KMS-11 (cell line): ENCODE measurements around the gene TMEM186.

ENCODE experiments used
- H2AFZ ChIP-seq: fragments of 200-600 bp; sonication (generic); 2 replicates; pipeline ENCODE4 v1.6.1; 2016; ENCODE audit warnings: antibody characterized with exemption, mixed run types, low read depth
- H3K27ac ChIP-seq: fragments of 200-600 bp; sonication (generic); 2 replicates; pipeline ENCODE4 v1.6.1; 2016; ENCODE audit warnings: mild to moderate bottlenecking, mixed run types
- H3K27me3 ChIP-seq: fragments of 200-600 bp; sonication (generic); 2 replicates; pipeline ENCODE4 v1.6.1; 2017; ENCODE audit warnings: mild to moderate bottlenecking, low read depth, mixed run types, moderate library complexity; ENCODE audit not compliant: insufficient read depth
- H3K36me3 ChIP-seq: fragments of 200-600 bp; sonication (generic); 2 replicates; pipeline ENCODE4 v1.6.1; 2017; ENCODE audit warnings: mild to moderate bottlenecking, mixed run types; ENCODE audit not compliant: insufficient read depth
- H3K4me1 ChIP-seq: fragments of 200-600 bp; sonication (generic); 2 replicates; pipeline ENCODE4 v1.6.1; 2016; ENCODE audit warnings: mild to moderate bottlenecking, low read depth, mixed run types; ENCODE audit not compliant: poor library complexity, severe bottlenecking
- H3K4me2 ChIP-seq: fragments of 200-600 bp; sonication (generic); 2 replicates; pipeline ENCODE4 v1.7.0; 2016; ENCODE audit warnings: mild to moderate bottlenecking, mixed run types
- H3K4me3 ChIP-seq: fragments of 200-600 bp; sonication (generic); IDR thresholded peaks from 2 replicates; pipeline ENCODE4 v1.6.1; 2017; ENCODE audit warnings: low read depth, low read length, mixed read lengths; ENCODE audit not compliant: insufficient read depth
- H3K79me2 ChIP-seq: fragments of 200-600 bp; sonication (generic); 2 replicates; pipeline ENCODE4 v1.6.1; 2016; ENCODE audit warnings: low read depth, mixed run types; ENCODE audit not compliant: insufficient read depth
- H3K9ac ChIP-seq: fragments of 200-600 bp; sonication (generic); 2 replicates; pipeline ENCODE4 v1.6.1; 2016; ENCODE audit warnings: mild to moderate bottlenecking, mixed run types
- H4K20me1 ChIP-seq: fragments of 200-600 bp; sonication (generic); 2 replicates; pipeline ENCODE4 v1.6.1; 2016; ENCODE audit warnings: mild to moderate bottlenecking, mixed run types; ENCODE audit not compliant: insufficient read depth
- TF ChIP-seq, protein P1 (sequence below): fragments of 200-600 bp; sonication (generic); conservative IDR thresholded peaks from 2 replicates; pipeline ENCODE4 v1.6.1; 2017; ENCODE audit warnings: low read depth, mild to moderate bottlenecking, antibody characterized with exemption, low read length, moderate library complexity, mixed read lengths

The TMEM186 gene

DNA sequence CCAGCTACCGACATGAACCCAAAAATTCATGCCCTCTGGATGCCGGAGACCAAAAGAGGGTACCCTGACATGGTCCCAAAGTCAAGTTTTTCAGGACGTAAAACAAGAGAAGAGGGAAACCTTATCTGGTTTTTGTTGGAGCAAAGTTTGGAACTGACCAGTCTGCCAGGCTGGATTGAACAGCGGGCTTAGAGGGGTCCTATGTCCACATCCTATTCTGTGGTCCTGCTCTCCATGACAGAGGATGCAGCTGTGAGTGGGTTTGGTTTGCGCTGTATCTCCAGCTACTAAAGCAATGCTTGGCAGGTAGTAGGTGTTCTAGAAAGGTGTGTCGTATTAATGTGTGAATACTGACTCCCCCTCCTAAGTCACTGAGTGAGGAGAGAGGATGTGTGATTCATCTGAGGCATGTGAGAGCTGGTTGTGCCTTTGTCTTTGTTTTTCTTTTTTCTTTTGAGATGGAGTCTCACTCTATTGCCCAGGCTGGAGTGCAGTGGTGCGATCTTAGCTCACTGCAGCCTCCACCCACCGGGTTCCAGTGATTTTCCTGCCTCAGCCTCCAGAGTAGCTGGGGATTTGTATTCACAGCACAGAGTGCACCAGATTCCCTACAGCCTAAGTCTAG is 31.2 kb upstream of the TMEM186 start:
- Histone ChIP-seq H3K9ac (no peak overlapping the region), H2AFZ (no peak overlapping the region), H3K27ac (no peak overlapping the region), H3K4me3 (no peak overlapping the region), H4K20me1 (no peaks in the 10 kb centered on the region), H3K36me3 (peaks cover 10% of the 10 kb centered on the region; the same call in 1 of the 2 replicates), H3K4me1 (no peaks in the 10 kb centered on the region), H3K79me2 (peaks cover 24% of the 10 kb centered on the region; the same call in 1 of the 2 replicates), H3K4me2 (no peak overlapping the region), H3K27me3 (no peaks in the 10 kb centered on the region)
- TF ChIP-seq, protein P1, sequence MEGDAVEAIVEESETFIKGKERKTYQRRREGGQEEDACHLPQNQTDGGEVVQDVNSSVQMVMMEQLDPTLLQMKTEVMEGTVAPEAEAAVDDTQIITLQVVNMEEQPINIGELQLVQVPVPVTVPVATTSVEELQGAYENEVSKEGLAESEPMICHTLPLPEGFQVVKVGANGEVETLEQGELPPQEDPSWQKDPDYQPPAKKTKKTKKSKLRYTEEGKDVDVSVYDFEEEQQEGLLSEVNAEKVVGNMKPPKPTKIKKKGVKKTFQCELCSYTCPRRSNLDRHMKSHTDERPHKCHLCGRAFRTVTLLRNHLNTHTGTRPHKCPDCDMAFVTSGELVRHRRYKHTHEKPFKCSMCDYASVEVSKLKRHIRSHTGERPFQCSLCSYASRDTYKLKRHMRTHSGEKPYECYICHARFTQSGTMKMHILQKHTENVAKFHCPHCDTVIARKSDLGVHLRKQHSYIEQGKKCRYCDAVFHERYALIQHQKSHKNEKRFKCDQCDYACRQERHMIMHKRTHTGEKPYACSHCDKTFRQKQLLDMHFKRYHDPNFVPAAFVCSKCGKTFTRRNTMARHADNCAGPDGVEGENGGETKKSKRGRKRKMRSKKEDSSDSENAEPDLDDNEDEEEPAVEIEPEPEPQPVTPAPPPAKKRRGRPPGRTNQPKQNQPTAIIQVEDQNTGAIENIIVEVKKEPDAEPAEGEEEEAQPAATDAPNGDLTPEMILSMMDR: no peak

DNA sequence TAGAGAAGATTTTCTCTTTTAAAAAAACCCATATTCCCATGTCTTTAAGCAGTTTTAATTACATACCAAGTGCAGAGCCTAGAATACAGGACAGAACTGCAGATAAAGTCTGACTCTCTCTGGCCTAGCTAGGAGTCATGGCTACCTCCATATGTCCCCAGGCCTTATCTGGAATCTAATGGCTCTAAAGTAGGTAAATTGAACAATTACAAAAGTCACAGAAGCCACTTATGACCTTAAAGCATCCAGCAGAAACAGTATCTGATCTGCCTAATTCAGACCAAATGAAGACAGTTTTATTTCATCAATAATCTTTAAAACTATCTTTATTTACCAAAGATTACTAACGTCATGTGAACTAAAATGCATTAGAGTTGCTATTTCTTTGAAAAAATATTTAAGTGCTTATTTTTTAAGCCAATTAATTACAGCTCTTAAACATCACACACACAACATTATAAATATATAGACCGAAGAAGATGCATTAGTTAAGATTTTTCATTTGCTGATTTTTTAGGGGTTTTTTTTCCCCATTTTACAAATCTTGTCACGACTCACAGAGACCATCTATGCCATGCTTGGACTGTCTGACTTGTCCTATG is 28.9 kb upstream of the TMEM186 start:
- H3K79me2 ChIP-seq: peaks cover 14% of the 10 kb centered on the region; the same call in 1 of the 2 replicates
- no peaks in the 10 kb centered on the region for H3K4me1 ChIP-seq
- H4K20me1 ChIP-seq: no peaks in the 10 kb centered on the region
- no peak overlapping the region for H3K4me3 ChIP-seq
- H3K27ac ChIP-seq: no peak overlapping the region
- no peak overlapping the region for H2AFZ ChIP-seq
- H3K9ac ChIP-seq: no peak overlapping the region
- H3K27me3 ChIP-seq: no peaks in the 10 kb centered on the region
- TF ChIP-seq, protein P1: no peak
- no peak overlapping the region for H3K4me2 ChIP-seq
- peaks cover 4% of the 10 kb centered on the region; the same call in 1 of the 2 replicates for H3K36me3 ChIP-seq

DNA sequence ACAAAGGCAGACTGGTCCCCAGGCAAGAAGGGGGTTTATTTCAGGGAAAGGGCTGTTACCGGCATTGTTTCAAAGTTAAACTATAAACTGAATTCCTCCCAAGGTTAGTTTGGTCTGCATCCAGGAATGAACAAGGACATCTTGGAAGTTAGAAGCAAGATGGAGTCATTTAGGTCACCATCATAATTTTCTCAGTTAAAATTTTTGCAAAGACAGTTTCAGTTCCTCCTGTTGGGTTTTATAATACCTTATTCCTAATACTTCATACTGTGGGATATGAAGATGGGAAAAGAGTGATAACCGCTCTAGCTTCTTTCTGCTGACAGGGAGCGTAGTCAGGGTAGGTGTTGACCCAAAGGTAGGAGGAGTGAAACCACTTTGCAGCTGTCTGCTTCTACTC is 25.0 kb upstream of the TMEM186 start:
- H2AFZ ChIP-seq: no peak overlapping the region
- peaks cover 2% of the 10 kb centered on the region for H3K4me1 ChIP-seq
- no peaks in the 10 kb centered on the region for H3K27me3 ChIP-seq
- H3K36me3 ChIP-seq: no peaks in the 10 kb centered on the region; the same call in 1 of the 2 replicates
- H3K4me3 ChIP-seq: no peak overlapping the region
- no peak overlapping the region for H3K4me2 ChIP-seq
- H3K27ac ChIP-seq: no peak overlapping the region
- no peaks in the 10 kb centered on the region for H4K20me1 ChIP-seq
- no peaks in the 10 kb centered on the region for H3K79me2 ChIP-seq
- TF ChIP-seq, protein P1: no peak
- H3K9ac ChIP-seq: no peak overlapping the region

DNA sequence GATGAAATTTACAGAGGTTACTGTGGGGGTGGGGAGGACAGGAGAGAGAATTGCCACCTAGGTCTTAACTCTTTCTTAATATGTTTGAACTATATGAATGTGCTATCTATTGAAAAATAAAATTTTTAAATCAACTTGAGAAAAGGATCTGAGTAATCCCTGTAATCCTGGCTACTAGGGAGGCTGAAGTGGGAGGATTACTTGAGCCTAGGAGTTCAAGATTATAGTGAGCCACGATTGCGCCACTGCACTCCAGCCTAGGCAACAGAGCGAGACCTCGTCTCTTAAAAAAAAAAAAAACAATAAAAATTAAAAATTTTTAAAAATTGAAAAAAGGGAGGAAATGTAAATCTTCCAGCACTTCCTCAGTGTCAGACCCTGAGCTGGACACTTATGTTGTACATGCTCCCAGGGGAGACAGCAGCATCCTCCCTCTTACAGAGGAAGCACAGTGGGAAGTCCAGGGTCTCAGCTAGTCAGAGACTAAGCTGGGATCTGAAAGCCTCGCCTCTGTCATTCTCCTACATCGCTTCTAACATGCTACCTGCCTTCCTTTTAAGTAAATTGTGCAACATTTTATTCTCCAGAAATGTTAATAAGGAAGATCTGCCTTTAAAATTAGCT is 22.1 kb upstream of the TMEM186 start:
- H3K27me3 ChIP-seq: no peaks in the 10 kb centered on the region
- H3K36me3 ChIP-seq: peaks cover 11% of the 10 kb centered on the region; the same call in 1 of the 2 replicates
- no peak overlapping the region for H2AFZ ChIP-seq
- H4K20me1 ChIP-seq: no peaks in the 10 kb centered on the region
- TF ChIP-seq, protein P1: no peak
- peaks cover 24% of the 10 kb centered on the region for H3K4me1 ChIP-seq
- no peak overlapping the region for H3K4me3 ChIP-seq
- no peak overlapping the region for H3K4me2 ChIP-seq
- no peak overlapping the region for H3K9ac ChIP-seq
- peaks cover 4% of the 10 kb centered on the region; the same call in 1 of the 2 replicates for H3K79me2 ChIP-seq
- no peak overlapping the region for H3K27ac ChIP-seq
